ENCODE data around the gene GPR78. TPM values are rescaled to one million over a fixed set of nuclear protein-coding genes. Genes with fewer than 3 reads are reported as not detected.

GPR78 gene
- total RNA-seq, 1 donor from 2014 or later = 0.16 TPM

- Histone ChIP-seq H3K27me3 (ENCODE audit: insufficient read depth, low read length) (peaks cover 45% of the 10 kb centered on the region), H3K9me3 (ENCODE audit: insufficient read depth, low read depth, low read length) (no peaks in the 10 kb centered on the region), H3K4me2 (ENCODE audit: low read length) (no peak overlapping the region), H2AFZ (ENCODE audit: low read depth, low read length) (no peak overlapping the region), H3K4me3 (ENCODE audit: insufficient read depth, low read depth, low read length) (no peak overlapping the region), H3K27ac (ENCODE audit: low read depth, low read length) (no peak overlapping the region), H3K4me1 (ENCODE audit: insufficient read depth, low read length) (no peaks in the 10 kb centered on the region), H4K20me1 (ENCODE audit: insufficient read depth, low read length) (no peaks in the 10 kb centered on the region), H3K9ac (ENCODE audit: low read length) (no peak overlapping the region), H3K36me3 (ENCODE audit: insufficient read depth, low read length) (no peaks in the 10 kb centered on the region), H3K79me2 (ENCODE audit: insufficient read depth, low read length) (no peaks in the 10 kb centered on the region)
- no peak for TF ChIP-seq CTCF (IDR thresholded peaks at IDR 0.05; ENCODE audit: insufficient read depth, low read depth, low read length)
- TF ChIP-seq EZH2 (IDR thresholded peaks at IDR 0.05; ENCODE audit: insufficient read depth, low read length) = no peak
- no peak overlapping the region for H3K27ac Mint-ChIP-seq (ENCODE audit: unreplicated experiment)
- no peaks in the 10 kb centered on the region for H3K36me3 Mint-ChIP-seq (ENCODE audit: low read depth, unreplicated experiment)
- H3K4me3 Mint-ChIP-seq (ENCODE audit: unreplicated experiment) = no peak overlapping the region
- FAIRE-seq (no peak), DNase-seq (ENCODE audit: low read depth) (no peak)
- H3K4me1 Mint-ChIP-seq (ENCODE audit: low read depth, unreplicated experiment) = no peaks in the 10 kb centered on the region
- H3K27me3 Mint-ChIP-seq (ENCODE audit: low read depth, unreplicated experiment) = peaks cover 82% of the 10 kb centered on the region
- H3K9me3 Mint-ChIP-seq (ENCODE audit: unreplicated experiment) = no peaks in the 10 kb centered on the region
Measured at GRCh38 chr4:8583655-8584025, 3.4 kb downstream of the GPR78 start.

GRCh38 chr4:8585186-8585585 lies 5.0 kb downstream of the GPR78 start:
- Histone ChIP-seq H3K9me3 (ENCODE audit: insufficient read depth, low read depth, low read length) (no peaks in the 10 kb centered on the region), H3K4me2 (ENCODE audit: low read length) (no peak overlapping the region), H3K79me2 (ENCODE audit: insufficient read depth, low read length) (no peaks in the 10 kb centered on the region), H4K20me1 (ENCODE audit: insufficient read depth, low read length) (peaks cover 3% of the 10 kb centered on the region), H2AFZ (ENCODE audit: low read depth, low read length) (no peak overlapping the region), H3K9ac (ENCODE audit: low read length) (no peak overlapping the region), H3K4me1 (ENCODE audit: insufficient read depth, low read length) (peaks cover 2% of the 10 kb centered on the region), H3K4me3 (ENCODE audit: insufficient read depth, low read depth, low read length) (no peak overlapping the region), H3K27me3 (ENCODE audit: insufficient read depth, low read length) (peaks cover 43% of the 10 kb centered on the region), H3K36me3 (ENCODE audit: insufficient read depth, low read length) (no peaks in the 10 kb centered on the region), H3K27ac (ENCODE audit: low read depth, low read length) (no peak overlapping the region)
- H3K36me3 Mint-ChIP-seq (ENCODE audit: low read depth, unreplicated experiment) = no peaks in the 10 kb centered on the region
- no peak overlapping the region for H3K4me3 Mint-ChIP-seq (ENCODE audit: unreplicated experiment)
- no peaks in the 10 kb centered on the region for H3K9me3 Mint-ChIP-seq (ENCODE audit: unreplicated experiment)
- H3K4me1 Mint-ChIP-seq (ENCODE audit: low read depth, unreplicated experiment) = no peaks in the 10 kb centered on the region
- FAIRE-seq (no peak), DNase-seq (ENCODE audit: low read depth) (no peak)
- no peak for TF ChIP-seq EZH2 (IDR thresholded peaks at IDR 0.05; ENCODE audit: insufficient read depth, low read length)
- no peak overlapping the region for H3K27ac Mint-ChIP-seq (ENCODE audit: unreplicated experiment)
- H3K27me3 Mint-ChIP-seq (ENCODE audit: low read depth, unreplicated experiment) = peaks cover 83% of the 10 kb centered on the region

- Histone ChIP-seq H3K4me3 (ENCODE audit: insufficient read depth, low read depth, low read length) (no peak overlapping the region), H3K79me2 (ENCODE audit: insufficient read depth, low read length) (no peaks in the 10 kb centered on the region), H3K4me2 (ENCODE audit: low read length) (no peak overlapping the region), H3K27ac (ENCODE audit: low read depth, low read length) (no peak overlapping the region), H3K9ac (ENCODE audit: low read length) (no peak overlapping the region), H3K36me3 (ENCODE audit: insufficient read depth, low read length) (no peaks in the 10 kb centered on the region), H3K4me1 (ENCODE audit: insufficient read depth, low read length) (peaks cover 3% of the 10 kb centered on the region), H2AFZ (ENCODE audit: low read depth, low read length) (no peak overlapping the region), H3K27me3 (ENCODE audit: insufficient read depth, low read length) (peaks cover 43% of the 10 kb centered on the region), H4K20me1 (ENCODE audit: insufficient read depth, low read length) (peaks cover 3% of the 10 kb centered on the region), H3K9me3 (ENCODE audit: insufficient read depth, low read depth, low read length) (no peaks in the 10 kb centered on the region)
- H3K4me3 Mint-ChIP-seq (ENCODE audit: unreplicated experiment) = no peak overlapping the region
- no peak for DNase-seq (ENCODE audit: low read depth)
- no peaks in the 10 kb centered on the region for H3K9me3 Mint-ChIP-seq (ENCODE audit: unreplicated experiment)
- peaks cover 87% of the 10 kb centered on the region for H3K27me3 Mint-ChIP-seq (ENCODE audit: low read depth, unreplicated experiment)
- H3K4me1 Mint-ChIP-seq (ENCODE audit: low read depth, unreplicated experiment) = no peaks in the 10 kb centered on the region
- no peak overlapping the region for H3K27ac Mint-ChIP-seq (ENCODE audit: unreplicated experiment)
- no peak for FAIRE-seq
- no peaks in the 10 kb centered on the region for H3K36me3 Mint-ChIP-seq (ENCODE audit: low read depth, unreplicated experiment)
- TF ChIP-seq EZH2 (IDR thresholded peaks at IDR 0.05; ENCODE audit: insufficient read depth, low read length) (no peak), CTCF (IDR thresholded peaks at IDR 0.05; ENCODE audit: insufficient read depth, low read depth, low read length) (no peak)
Measured at GRCh38 chr4:8585721-8586212, 5.6 kb downstream of the GPR78 start.
